GM18508 (cell line): Measurements from ENCODE around the gene ADAMTS7.
"Not testable (repeated sequence)": the region's sequence is repeated elsewhere in the genome, so short reads cannot be mapped to it uniquely, and the experiment has no call there.

ENCODE experiments used
- ATAC-seq: cut with Tn5 transposase; IDR thresholded peaks from one replicate; pipeline ENCODE4 v1.9.1; 2021; ENCODE audit warnings: moderate number of reproducible peaks; ENCODE audit not compliant: insufficient read depth, unreplicated experiment

ADAMTS7 gene

GRCh38 chr15:78781381-78781780, 29.9 kb downstream of the ADAMTS7 start:
- ATAC-seq = not testable (repeated sequence)

GRCh38 chr15:78779975-78780374, 31.3 kb downstream of the ADAMTS7 start:
- not testable (repeated sequence) for ATAC-seq

DNA sequence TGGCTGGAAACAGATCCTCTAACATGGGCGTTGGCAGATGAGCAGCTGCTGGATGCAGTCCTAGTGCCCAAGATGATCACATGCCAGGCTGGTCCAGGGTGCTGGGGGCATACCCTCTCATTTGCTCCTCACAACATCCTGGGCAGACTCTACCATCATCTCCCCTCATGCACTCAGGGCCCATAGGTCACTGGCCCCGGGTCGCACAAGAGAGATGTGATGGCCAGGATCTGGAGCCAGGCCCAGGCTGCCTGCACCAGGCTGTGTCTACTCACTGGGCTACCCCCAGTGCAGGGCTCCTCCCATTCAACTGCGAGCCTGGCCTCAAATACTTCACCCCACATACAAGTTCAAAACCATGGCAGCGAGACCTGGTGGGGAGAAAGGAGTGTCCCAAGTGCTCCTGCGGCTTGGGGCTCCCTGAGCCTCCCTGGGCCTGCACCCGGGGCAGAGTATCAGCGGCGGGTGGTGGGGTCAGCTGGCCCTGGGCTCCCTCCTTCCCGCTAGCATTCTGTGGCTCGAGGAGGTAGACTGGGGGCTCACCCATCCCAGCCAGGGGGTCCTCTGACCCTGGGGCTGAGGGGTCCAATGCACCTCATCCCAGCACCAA, 32.0 kb downstream of the ADAMTS7 start:
- not testable (repeated sequence) for ATAC-seq

DNA sequence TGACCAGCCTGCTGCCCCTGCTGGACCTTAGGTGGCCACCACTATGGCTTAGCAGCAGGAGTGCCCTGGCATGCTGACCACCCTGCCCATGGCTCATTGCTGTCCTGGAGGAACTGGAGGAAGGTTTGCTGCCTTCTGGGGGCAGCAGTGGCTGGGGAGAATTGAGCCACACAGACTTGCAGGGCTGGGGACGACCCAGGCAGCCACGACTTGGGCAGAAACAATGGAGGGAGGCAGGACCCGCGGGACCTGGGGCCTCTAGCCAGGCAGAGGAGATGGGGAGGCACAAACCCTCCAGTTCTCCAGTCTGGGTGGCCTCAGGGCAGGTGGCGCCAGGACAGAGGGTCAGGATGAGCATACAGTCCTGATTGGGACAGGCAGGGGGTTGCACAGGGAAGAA, 32.8 kb downstream of the ADAMTS7 start:
- no peak for ATAC-seq

- ATAC-seq = not testable (repeated sequence)
Observed at GRCh38 chr15:78777953-78778345, 33.3 kb downstream of the ADAMTS7 start.

DNA sequence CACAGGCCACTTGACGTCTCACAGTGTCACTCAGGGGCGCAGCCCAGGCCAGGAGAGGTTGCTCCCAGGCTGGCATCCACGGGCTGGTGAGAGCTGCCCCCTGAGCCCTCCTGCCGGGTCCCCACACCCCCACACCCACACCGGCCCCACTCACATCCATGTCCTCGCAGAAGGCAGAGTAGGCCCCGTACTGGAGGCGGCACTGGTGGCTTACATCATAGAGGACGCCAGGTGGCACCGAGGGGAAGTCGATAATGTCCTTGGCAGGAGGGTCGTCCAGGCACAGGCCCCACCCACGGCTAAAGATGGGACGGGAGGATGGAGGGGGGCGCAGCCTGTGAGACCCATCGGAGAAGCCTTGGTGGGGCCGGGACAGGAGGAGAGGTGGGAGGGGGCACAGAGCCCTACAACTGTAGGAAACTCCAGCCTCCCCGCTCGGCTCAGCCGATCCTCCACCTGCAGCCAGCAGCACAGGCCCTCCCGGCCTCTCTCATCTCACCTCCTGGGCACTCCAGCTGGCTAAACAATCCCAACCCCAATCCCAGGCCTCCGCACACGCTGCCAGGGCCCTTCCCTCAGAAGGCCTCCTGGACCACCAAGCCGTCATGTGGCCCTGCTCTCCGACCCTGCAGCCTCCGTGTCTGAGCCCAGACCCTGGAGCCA, 33.8 kb downstream of the ADAMTS7 start:
- not testable (repeated sequence) for ATAC-seq

DNA sequence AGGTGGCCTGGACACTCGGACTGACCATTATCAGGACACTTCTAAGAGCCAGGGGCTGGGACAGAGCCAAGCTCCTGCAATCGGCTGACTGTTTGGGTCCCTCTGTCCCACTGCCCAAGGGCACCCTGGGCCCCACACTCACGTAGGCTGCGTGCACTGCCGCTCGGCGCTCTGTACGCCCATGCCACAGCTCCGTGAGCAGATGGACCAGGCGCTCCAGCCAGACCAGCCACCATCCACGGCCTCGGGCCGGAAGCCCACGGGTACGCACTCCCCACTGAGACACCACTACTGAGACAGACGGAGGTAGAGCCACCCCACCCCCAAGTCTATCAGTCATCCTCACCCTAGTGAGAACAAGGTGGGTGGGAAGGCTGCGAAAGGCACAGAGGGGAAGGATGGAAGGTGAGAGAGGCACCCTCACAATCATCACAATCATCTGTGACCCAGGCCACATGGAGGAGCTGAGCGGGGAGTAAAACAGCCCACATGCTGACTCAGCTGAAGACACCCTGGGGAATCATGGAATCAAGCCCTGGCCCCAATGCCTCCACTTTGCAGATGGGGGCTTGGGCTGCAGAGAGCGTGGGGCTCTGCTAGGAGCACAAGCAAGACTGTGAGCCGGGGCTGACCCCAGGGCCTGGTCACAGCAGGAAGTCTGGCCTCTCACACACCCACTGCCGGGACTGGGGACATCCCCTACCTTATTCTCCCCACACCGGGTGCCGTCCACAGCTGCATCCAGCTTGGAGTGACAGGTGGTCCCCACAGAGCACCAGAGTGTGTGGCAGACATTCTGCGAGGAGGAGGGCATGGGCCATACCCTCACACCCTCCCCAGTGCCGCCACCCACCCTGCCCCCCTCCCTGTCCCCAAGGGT, 35.0 kb downstream of the ADAMTS7 start:
- ATAC-seq = not testable (repeated sequence)

DNA sequence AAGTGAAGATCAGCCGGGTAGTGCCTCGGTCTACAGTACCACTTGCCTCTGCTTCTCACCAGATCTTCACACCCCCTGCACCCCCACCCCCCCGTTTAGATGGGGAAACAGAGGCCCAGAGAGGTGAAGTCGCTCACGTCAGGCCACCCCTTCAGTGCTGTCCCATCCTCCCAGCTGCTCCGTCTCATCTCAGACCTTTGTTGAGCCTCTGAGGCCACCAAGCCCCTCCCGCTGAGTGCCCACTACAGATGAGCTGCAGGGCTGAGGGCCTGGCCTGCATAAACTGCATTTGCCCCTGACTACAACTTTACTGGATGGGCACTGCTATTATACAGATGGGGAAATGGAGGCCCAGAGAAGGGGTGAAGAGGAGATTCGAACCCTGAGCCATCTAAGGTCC, 35.8 kb downstream of the ADAMTS7 start:
- no peak for ATAC-seq

DNA sequence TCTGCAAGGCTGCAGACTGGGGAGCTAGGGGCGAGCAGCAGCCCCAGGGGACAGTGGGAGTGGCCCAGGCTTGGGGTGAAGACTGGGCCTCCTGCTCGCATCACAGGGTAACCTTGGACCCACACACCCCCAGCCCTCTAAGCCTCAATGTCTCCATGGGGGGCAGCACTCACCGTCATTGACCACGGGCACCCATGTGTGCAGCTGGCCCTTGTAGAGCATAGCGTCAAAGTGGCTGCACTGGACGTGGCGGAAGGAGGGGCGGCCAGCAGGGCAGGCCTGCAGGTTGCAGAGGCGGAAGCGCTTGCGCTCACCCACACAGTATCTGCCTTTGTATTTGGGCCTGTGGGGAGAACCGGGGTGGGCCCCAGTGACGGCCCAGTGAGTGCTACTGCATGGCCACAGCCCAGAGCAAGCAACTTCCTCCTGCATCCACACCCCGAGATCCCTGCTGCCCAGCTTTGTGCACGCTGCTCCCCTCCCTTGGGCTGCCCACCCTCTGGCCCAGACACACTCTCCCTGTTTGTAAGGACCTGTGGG, 36.7 kb downstream of the ADAMTS7 start:
- ATAC-seq = not testable (repeated sequence)

DNA sequence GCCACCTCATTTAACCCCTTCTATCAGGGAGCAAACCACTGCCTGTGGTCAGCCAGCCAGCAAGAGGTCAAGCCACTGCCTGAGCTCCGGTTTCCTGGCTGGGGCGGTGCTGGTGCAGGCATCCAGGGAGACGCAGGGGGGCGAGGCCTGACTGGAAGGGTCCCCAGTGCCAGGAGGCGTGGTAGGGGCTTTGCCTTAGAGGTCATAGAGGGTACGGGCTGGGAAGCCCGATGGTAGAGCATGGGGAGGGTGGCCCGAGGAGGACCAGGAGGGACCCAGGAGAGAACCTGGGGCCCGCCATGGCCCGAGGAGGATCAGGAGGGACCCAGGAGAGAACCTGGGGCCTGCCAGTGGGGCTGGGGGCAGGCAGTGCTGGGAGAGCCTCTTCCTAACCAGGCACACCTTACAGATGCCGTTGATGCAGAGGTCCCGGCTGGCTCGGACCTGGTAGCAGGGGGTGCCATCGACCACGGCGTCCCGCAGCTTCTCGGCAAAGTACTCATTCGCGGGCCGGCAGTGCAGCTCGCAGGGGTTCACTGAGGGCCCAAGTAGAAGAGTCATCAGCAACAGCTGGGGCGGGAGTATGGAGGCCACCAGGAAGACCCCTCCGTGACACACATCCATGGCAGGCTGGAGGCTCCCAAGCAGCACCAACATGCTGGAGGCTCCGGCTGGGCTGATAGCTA, 37.4 kb downstream of the ADAMTS7 start:
- not testable (repeated sequence) for ATAC-seq

GRCh38 chr15:78772738-78773137, 38.5 kb downstream of the ADAMTS7 start:
- ATAC-seq = no peak

DNA sequence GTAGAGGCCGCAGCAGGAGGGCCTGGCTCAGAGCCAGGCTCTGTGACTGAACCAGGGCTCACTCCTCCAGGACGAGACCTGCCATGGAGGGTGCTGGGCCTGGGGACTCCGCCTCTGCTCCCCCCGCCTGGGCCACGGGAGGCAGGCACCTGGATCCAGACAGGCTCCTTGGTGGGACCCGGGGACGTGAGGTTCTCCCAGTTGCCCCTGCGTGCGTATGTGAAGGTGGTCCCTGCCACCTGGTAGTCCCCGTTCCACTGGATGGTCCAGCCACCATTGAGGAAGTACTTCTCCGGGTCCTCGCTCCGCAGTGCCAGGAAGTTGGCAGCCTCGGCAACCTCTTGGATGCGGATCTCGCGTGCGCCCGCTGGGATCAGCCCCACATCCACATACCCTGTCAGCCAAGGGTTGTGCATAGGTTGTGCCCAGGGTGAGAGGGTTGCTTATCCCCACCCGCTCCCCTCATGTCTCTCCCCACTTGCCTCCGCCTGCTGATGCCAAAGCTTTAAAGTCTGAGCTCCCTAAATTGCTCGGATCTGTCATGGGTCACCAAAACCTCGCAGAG, 39.7 kb downstream of the ADAMTS7 start:
- ATAC-seq = not testable (repeated sequence)

GRCh38 chr15:78771020-78771419, 40.2 kb downstream of the ADAMTS7 start:
- not testable (repeated sequence) for ATAC-seq

DNA sequence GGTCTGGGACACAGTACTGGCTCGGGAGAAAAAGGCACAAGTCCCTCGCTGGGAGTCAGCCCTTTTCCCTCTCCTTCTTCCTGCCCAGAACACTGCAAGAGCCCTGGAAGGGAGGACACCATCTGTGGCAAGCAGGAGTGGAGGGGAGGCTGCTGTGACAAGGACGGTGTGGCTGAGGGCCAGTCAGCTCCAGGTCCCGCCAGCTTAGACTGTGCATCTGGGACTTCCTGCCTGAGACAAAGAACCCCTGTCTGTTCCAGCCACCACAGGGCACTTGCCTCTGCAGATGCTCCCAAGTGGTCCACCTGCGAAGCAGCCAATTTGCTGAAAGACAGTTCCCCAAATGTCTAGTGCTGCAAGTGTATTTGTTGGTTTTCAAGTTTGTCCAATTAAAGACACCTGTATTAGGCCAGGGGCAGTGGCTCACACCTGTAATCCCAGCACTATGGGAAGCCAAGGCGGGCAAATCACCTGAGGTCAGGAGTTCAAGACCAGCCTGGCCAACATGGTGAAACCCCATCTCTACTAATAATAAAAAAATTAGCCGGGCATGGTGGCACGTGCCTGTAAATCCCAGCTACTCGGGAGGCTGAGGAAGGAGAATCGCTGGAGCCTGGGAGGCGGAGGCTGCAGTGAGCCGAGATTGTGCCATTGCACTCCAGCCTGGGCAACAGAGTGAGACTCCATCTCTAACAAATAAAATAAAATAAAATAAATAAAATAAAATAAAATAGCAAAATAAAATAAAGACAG, 41.6 kb downstream of the ADAMTS7 start:
- not testable (repeated sequence) for ATAC-seq

GRCh38 chr15:78768531-78769408, 42.5 kb downstream of the ADAMTS7 start:
- no peak for ATAC-seq

GRCh38 chr15:78768096-78768495, 43.2 kb downstream of the ADAMTS7 start:
- no peak for ATAC-seq

DNA sequence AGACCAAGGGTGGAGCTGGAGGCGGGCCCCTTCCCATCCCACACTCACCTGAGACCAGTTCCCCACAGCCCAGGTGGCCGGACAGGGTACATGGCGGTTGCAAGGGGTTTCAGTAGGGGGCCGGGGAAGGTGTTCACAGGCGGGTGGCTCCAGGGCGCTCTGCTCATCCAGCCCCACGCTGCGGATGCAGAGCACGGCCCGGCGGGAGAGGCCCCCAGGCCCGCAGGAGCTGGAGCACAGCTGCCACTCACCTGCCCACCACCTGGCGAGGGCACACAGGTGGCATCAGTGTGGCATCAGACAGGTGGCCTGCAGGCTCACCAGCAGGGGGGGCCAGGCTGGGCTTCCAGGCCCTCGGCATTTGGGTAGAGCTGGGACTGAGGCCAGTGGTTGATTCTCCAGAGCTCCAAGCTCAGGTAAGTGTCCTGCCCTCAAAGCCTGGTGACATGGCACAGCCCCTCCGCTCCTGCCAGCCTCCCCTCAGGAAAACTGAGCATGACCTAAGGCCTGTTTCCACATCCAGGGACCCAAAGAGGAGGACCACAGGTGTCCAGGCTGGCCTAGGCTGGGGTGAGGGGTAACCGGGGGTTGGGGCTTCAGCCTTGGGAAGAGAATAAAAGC, 43.8 kb downstream of the ADAMTS7 start:
- no peak for ATAC-seq

- ATAC-seq = not testable (repeated sequence)
Observed at GRCh38 chr15:78766641-78767071, 44.6 kb downstream of the ADAMTS7 start.
